Jurkat, Clone E6-1 (cell line): Measurements from ENCODE around the gene DCUN1D2.
"Not testable (repeated sequence)": the region's sequence is repeated elsewhere in the genome, so short reads cannot be mapped to it uniquely, and the experiment has no call there.

Experiments used
- DNase-seq: peaks from one replicate; pipeline ENCODE4 v3.0.0-alpha.2; 2011; ENCODE audit warnings: low read depth, low spot score
- H3K4me3 ChIP-seq: 2 replicates; pipeline ENCODE4 v1.5.1; 2011; ENCODE audit warnings: mild to moderate bottlenecking, low read length, control low read depth, moderate library complexity

DCUN1D2 gene

GRCh38 chr13:113522438-113522837 lies 31.9 kb upstream of the DCUN1D2 start:
- DNase-seq = not testable (repeated sequence)

GRCh38 chr13:113520571-113520970 lies 30.1 kb upstream of the DCUN1D2 start:
- H3K4me3 ChIP-seq = no peak overlapping the region
- no peak for DNase-seq

More at GRCh38 chr13:113522438-113522837, 31.9 kb upstream of the DCUN1D2 start:
- not testable (repeated sequence) for H3K4me3 ChIP-seq

- no peak overlapping the region for H3K4me3 ChIP-seq
- no peak for DNase-seq
Measured at GRCh38 chr13:113519556-113519955, 29.0 kb upstream of the DCUN1D2 start.

- no peak for DNase-seq
- H3K4me3 ChIP-seq = no peak overlapping the region
Measured at GRCh38 chr13:113518076-113518803, 27.7 kb upstream of the DCUN1D2 start.

- no peak overlapping the region for H3K4me3 ChIP-seq
- no peak for DNase-seq
Measured at GRCh38 chr13:113514847-113515246, 24.3 kb upstream of the DCUN1D2 start.

- DNase-seq = no peak
Measured at GRCh38 chr13:113513761-113514160, 23.2 kb upstream of the DCUN1D2 start.

GRCh38 chr13:113511361-113511760 lies 20.9 kb upstream of the DCUN1D2 start:
- no peak for DNase-seq
- H3K4me3 ChIP-seq = no peak overlapping the region

More at GRCh38 chr13:113513761-113514160, 23.2 kb upstream of the DCUN1D2 start:
- no peak overlapping the region for H3K4me3 ChIP-seq

- no peak for DNase-seq
- no peak overlapping the region for H3K4me3 ChIP-seq
Measured at GRCh38 chr13:113510871-113511270, 20.4 kb upstream of the DCUN1D2 start.

GRCh38 chr13:113509989-113510388 lies 19.5 kb upstream of the DCUN1D2 start:
- DNase-seq = no peak
- no peak overlapping the region for H3K4me3 ChIP-seq

GRCh38 chr13:113508521-113509254 lies 18.2 kb upstream of the DCUN1D2 start:
- no peak overlapping the region for H3K4me3 ChIP-seq
- no peak for DNase-seq

GRCh38 chr13:113507505-113508345 lies 17.2 kb upstream of the DCUN1D2 start:
- no peak for DNase-seq
- H3K4me3 ChIP-seq = no peak overlapping the region

GRCh38 chr13:113506871-113507388 lies 16.4 kb upstream of the DCUN1D2 start:
- DNase-seq = no peak
- H3K4me3 ChIP-seq = no peak overlapping the region

GRCh38 chr13:113506025-113506685 lies 15.6 kb upstream of the DCUN1D2 start:
- no peak for DNase-seq
- H3K4me3 ChIP-seq = no peak overlapping the region

- no peak for DNase-seq
- no peak overlapping the region for H3K4me3 ChIP-seq
Measured at GRCh38 chr13:113502686-113503085, 12.2 kb upstream of the DCUN1D2 start.

- no peak overlapping the region for H3K4me3 ChIP-seq
- no peak for DNase-seq
Measured at GRCh38 chr13:113500530-113501265, 10.2 kb upstream of the DCUN1D2 start.

GRCh38 chr13:113499936-113500335 lies 9.4 kb upstream of the DCUN1D2 start:
- no peak for DNase-seq
- no peak overlapping the region for H3K4me3 ChIP-seq

GRCh38 chr13:113498905-113499304 lies 8.4 kb upstream of the DCUN1D2 start:
- H3K4me3 ChIP-seq = no peak overlapping the region
- DNase-seq = no peak

GRCh38 chr13:113497217-113497616 lies 6.7 kb upstream of the DCUN1D2 start:
- H3K4me3 ChIP-seq = no peak overlapping the region
- DNase-seq = no peak
